Eye (tissue), 1 donor: ENCODE results near the gene JAKMIP1.
A peak's percentile ranks its signal among the peaks of the same experiment; 100 is the strongest.
"Not testable (repeated sequence)": the region's sequence is repeated elsewhere in the genome, so short reads cannot be mapped to it uniquely, and the experiment has no call there.

Experiments used
- DNase-seq: peaks from one replicate; pipeline ENCODE4 v3.0.0-alpha.2; 2015

Gene JAKMIP1

DNA sequence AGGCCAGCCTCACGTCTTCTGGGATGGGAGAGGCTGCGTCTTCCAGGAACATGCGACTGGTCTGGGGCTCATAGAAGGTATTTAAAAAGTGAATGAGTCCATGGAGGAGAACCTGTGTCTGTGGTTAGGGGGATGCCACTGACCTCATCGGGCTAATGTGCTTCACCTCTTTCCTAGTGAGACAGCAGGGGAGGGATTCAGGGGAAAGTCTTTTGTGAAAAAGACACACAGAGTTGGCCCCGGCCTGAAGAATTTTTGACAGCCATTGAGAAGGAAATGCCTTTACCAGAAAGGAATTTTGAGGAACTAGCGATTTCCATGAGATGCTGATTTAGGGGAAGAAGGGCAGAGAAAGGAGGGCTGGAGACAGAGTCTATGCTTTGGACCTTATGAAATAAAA is 171.1 kb downstream of the JAKMIP1 start:
- DNase-seq: no peak

DNA sequence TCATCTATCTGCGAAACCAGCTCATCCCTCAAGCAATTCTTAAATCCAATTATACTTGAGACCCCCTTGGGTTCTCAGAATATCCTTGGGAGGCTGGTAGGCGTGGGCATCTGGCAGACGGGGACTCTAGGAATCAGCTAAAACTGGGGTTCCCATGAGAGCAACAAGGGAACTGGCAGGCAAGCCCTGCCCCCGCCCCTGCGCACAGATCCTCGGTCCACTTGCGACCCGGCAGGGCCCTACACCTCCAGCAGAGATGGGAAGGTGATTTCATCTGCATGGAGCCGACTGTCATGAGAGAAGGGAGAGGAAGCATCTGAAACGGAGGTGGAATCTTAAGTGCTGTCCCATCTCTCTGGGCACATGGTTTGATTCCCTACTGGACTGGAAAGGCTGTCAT is 172.2 kb downstream of the JAKMIP1 start:
- DNase-seq: no peak

DNA sequence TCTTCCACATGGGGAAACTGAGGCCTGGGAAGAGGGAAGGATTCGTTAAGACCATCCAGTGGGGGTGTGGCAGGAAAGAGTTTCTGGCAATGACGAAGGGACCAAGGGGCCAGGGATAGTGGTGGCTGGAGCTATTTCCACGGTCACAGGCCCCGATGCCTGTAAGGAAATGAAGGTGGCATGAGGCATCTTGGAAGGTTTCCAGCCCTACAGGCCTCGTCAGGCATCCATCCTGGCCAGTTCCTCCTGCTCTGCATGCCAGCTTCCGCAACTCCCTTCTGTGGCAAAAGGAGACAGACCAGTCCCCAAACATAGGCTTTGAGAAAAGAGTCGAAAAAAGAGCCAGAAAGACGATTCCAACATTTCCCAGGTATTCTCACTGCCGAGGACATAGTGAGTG is 173.0 kb downstream of the JAKMIP1 start:
- DNase-seq: no peak

DNA sequence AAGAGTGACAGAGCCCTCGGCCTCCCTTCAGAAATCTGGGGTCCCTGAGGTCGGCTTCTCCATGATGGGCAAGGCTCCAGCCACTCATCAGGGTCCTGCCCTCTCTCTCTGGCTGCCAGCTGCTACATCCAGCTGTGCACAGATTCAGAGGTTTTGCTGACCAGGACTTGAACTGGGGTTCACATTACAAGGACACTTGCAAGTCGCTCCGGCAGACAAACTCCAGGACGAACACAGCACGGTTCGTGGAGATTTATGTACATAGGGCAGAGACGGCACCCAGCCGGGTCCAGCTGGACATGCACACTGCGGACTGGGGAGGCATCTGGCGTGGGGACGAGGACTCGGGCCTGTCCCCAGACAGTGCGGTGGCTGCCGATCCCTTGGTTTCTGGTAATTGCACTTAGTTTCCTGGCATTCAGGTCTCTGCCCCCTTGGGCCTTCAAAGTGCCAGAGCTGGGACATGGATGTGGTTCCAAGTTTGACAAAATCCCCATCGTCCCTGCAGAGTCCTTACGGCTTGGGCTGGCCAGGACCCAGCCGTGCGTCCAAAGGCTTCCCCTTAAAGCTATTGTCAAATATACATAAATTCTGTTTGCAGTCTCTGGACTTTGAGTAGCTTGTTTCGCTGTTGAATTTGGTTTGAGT is 175.9 kb downstream of the JAKMIP1 start:
- DNase-seq: no peak

DNA sequence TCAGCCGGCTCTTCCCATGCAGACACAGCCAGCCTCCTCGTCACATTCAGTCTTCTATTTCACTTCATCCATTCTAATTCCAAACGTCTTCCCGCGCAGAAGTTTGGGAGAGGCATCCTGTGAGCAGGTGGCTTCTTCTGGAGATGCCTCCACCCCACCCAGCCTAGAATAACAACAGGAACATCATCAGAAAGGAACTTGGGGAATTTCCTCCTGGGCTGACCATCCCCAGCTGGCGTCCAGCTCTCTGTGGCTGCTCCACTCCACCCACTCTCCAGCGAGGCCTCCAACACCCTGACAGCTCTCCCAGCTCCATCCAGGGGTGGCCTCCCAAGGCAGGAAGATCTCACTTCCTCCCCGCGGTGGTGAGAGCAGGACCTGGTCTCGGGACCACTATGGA is 176.6 kb downstream of the JAKMIP1 start:
- DNase-seq: no peak

DNA sequence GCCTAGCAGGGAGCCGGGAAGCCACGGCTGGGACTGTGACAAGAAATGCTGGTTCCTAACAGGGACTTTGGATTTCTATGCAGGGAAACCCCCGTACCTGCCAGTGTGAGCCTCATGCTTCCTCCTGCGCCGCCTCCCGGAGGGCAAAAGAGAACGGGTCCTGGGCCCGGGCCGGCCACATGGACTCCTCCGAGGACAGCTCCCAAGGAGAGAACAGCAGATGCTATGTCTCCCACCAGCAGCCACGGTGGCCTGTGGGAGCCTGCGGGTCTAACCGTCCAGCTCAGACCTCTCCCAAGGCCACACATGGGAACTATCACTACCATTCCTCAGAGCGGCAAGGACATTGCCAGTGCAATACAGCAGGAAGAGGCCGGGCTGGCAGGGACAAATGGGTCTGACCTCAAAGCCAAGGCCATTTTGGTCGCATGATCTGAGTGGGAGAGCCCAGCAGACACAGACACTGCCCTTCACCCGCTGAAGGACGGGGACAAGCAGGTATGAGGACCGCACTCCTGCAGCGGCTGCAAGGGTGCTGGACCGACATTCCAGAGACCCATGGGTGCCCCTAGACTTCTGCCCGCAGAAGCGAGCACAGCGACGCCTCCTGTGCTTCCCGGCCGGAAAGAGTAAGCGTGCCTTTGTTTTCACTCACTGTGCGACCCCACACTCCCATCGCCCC is 177.6 kb downstream of the JAKMIP1 start:
- DNase-seq: no peak

DNA sequence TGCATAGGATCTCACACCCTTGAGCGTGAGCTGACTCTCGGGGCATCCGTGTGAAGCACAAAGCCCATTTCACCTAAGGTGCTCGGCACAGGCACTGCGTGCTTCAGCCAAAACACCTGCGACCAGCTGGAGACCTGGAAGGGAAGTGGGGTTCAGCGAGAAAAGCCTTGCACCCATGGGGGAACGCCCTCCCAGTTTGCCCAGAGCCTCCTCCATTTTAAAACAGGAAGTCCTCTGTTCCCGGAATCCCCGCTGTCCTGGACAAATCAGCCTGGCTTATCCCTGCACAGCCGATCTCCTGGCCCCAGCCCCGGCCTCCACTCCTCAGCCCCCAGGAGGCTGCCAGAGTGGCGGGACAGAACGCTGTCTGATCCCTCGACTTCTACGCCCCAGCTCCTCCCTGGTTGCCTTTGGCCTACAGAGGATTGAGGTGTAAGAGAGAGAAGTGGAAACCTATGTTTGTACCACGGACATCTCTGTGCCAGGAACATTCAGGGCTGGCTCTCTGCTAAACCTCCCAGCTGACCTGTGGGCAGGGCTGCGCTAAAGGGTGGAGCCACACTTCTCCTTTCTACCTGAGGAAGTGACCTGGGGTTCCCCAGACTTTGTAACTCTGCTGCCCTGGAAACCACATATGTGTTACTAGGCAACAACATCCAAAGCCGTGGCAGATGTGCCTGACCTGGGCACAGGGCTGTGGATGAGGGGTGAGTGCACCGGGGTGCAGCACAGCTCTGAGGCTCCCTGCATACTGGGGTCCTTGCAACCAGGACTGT is 178.3 kb downstream of the JAKMIP1 start:
- no peak for DNase-seq

DNA sequence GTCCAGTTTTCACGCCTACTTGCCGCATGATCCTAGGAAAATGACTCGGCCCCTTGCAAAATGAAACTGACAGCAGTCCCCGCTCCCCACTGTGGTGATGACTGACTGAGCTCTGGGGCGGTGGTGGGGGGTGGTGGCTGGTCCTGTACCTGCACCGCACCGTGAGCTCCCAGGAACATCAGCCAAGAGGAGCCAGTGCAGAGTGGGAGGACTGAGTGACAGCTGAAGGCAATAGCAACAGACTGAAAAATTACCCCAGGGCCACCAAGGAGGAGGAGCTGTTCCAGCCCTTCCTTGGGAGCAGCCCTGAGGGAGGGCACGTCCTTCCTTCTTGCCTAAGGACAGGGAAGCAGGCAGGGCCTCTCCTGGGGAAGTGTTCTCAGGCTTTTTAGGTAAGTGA is 179.7 kb downstream of the JAKMIP1 start:
- DNase-seq: peak; percentile 69

DNA sequence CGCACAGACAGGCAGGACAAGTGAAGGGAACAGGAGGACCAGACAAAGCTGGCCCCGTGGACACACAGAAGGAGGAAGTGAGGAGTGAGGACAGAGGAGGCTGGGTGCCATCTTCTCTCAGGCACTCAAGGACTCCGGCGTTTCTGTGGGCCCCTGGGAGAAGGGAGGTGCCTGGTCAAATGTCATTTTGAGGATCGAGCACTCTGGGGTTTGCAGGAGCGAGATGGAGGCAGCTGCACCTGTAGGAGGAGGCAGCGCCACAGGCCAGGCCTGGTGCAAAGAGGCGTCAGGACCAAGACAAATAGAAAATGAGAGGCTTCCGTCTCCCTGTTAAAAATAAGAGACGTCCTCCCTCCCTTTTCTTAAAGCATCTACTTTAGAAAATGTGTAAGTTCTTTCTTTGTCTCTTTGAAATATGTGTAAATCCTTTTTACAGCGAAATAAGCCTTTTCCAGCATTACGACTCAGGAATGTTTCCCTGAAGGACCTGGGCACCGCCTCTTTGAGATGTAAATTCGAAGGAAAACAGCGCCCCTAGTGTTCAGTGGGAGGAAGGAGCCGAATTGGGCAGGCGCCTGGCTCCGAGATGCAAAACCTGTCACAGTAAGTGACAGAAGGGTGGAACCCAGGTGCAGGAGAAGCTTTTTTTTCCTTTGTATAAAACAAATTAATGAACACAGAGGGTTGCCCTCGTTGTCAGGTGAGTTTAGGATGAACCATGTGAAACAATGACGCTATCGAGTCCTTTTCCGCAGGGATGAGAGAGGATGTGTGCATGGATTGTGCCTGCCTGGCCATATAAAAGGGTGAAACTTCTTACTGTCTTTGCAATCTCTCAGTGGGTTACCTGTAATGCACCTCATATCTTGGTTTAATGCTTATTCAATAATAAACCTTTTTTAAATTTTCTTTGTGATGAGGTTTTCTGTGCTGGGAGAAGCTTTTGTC is 180.8 kb downstream of the JAKMIP1 start:
- DNase-seq: peak; percentile 90

DNA sequence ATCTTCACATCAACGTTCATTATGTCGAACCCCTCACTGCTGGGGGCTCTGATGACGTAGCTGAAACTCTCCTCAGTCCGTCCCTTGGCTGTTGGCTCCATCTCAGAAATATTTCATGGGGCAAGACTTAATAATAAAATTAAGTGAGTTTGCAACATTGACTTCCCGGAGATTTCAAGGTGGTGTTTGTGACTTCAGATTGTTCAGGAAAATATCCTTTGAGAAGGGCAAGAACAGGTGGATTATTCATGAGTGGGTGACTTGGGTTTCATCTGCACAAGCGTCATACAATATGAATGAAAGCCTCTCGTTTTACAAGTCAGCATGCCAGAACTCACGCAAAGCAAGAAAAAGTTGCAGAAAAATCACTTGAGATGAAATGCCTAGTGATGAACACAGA is 182.0 kb downstream of the JAKMIP1 start, which contains the start of gene C4orf50:
C4orf50 (minus strand) TSS at position 101 of the 400 bp plus-strand sequence.
- no peak for DNase-seq

DNA sequence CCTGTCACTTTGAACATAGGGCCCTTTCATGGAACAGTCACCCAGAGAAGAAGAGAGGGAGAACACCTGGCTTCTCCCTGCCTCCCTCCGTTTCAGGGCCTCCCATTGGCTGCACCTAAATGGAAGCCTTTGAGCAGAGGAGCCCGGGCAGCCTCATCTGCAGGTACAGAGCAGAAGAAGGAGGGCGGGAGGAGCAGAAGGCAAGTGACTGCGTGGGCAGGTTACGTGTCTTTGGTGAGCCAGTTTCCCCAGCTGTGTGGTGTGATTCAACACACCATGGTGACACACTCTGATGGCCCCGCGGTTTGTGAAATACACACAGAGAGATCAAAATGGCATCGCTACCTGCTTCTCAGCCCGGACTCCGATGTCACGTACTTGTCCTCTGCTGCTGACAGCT is 182.5 kb downstream of the JAKMIP1 start:
- DNase-seq: no peak

DNA sequence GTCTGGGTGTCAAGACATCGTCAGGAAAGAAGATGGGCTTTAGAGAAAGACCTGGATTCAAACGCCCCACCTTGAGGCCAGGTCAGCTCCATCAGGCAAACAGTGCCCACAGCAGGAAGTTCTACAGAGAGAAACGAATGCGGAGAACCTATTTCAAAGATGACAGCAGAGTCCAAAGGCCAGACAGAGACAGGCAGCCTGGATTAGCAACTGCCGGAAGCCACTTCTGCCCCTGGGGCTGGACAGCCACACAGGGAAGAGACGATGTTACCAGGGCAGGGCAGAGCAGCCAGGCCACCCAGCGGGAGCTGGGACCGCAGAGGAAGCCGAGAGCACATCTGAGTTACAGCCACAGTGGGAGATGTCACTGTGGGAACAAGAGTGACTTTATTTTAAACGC is 183.3 kb downstream of the JAKMIP1 start:
- no peak for DNase-seq

DNA sequence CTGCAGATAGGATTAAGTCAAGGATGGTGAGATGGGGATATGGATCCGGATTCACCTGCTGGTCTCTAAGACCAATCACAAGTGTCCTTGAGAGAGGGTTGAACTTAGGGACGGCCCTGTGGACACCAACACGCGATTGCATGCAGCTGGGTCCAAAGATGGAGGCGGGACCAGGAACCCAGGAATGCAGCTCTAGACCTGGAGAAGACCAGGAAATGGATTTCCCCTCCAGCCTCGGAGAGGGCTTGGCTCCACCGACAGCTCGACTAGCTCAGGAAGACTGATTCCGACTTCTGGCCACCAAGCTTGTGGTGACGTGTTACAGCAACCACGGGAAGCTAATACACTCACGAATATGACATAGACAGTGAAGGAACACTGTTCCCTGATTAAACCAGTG is 186.8 kb downstream of the JAKMIP1 start:
- no peak for DNase-seq

DNA sequence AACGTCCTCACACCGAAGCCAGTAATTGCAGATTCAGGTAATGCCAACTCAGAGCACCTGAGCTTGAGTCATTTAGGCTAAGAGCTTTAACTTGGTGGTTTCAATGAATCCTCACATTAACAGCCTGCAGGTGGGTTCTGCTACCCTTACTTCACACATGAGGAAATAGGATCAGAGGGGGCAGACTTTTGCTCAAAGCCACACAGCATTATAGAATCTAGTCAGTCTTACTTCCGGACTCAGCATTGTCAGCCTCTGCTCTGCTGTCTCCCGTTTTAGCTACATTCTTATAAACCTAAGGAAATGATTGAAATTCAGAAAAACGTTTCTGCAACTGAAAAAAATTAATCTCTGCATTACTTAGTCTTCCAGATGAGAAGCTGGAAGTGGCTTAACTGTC is 188.1 kb downstream of the JAKMIP1 start:
- no peak for DNase-seq

DNA sequence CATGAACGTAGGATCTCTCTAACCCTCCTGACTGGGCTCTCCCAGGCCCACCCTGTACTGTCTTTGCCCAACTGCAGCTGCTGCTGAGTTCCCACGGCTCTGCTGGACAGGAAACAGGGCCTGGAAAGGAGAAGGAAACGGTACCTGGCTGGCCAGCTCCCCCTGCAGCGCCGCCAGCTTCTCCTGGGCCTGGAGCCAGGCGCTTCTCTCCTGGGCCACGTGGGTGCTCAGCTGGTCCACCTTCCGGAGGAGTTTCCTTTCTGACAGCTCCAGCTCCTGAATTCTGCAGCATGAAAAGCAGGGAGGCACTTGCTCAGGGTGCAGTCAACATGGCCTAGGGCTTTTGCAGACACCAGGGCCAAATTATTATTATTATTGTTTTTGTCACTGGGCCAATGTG is 188.7 kb downstream of the JAKMIP1 start:
- DNase-seq: no peak

DNA sequence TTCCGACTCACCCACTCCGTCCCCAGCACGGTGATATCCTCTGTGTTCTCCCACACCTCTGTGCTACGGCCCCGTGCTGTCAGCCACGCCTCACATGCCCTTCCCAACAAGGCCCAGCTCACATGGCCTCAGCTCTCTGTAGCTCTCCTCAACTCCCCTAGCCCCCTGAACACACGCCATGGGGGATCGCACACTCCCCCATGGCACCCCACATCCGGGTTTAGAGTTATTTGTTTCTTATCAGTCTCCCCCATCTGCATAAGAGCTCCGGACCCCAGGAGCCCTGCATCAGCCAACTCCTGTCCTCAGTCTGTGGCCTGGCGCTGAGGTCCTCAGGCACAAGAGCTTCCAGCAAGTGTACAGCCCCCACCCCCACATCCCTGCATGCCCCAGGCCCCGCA is 189.1 kb downstream of the JAKMIP1 start:
- DNase-seq: no peak

DNA sequence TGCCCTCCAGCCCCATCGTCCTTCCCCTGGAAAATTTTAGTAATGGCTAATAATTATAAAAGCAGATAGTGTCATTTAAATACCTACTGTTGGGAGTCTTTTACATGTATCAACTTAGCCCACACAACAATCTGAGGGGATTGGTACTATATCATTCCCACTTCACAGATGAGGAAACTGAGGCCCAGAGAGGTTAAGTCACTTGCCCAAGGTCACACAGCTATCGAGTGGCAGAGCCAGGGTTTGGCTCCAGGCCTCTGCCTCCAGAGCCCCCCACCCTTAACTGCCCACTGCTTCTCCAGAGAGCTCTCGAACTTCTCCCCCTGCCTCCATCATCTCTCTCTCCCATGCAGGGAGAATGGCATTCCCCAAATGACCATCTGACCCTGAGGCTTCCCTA is 189.6 kb downstream of the JAKMIP1 start:
- DNase-seq: no peak

DNA sequence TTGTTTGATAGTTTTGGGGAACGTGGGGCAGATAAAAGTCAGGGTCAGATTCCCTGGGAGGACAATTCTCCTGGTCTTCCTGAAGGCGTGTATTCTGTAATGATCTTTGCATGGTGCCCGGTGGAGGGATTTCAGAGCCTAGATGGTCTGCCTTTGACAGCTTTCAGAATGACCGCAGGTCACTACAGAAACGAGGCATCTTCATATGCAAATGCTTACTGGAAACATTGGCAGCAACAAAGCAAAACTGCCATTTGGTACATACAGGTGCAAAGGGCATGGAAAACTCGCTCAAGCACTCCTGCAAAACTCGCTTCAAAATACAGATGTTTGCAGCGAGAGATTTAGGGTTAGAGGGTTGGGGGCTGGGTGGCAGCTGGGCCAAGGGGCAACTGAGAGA is 190.9 kb downstream of the JAKMIP1 start:
- DNase-seq: no peak

DNA sequence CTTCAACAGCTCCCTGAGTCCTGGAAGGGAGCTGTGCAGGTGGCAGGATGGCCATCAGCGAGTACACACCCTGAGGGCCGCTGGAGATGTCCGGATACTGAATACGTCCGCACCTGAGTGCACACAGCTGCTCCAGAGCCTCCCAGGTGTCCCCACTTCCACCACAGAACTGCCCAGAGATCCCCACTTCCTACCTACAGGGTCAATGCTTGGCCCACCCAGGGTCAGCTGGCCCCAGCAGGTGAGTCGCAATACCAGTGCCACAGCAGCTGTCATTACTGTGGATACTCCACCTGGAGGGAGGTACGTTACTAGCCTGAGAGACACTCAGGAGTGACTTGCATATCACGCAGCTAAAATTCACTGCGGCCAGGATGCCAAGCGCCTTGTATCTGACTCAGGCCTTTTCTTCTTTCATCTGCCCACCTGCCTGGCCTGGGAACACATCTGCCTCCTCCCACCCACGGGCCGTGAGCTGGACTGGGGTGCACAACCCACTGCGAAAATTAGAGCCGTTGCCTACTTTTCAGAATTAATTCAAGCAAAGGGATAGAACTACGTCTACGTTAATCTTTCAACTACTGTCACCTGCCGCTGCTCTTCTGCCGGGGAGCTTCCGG is 191.5 kb downstream of the JAKMIP1 start:
- no peak for DNase-seq

DNA sequence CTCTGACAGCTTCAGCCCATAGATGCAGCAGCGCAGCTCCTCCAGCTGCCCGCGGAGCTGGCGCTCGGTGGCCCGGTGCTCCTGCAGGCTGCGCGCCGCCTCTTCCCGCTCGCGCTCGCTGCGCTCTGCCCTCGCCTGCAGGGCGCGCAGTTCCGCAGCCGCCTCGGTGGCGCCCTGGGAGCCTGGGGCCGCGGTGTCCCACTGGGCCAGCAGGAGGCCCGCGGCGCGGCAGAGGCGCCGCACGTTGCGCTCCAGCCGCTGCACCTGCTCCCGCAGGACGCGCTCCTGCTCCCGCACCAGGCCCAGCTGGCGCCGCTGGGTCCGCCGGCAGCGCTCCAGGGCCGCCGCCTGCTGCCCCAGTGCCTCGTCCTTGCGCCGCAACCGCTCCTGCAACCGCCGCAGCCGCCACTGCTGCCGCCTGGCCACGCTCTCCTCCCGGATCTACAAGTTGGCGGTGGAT is 192.2 kb downstream of the JAKMIP1 start:
- no peak for DNase-seq

DNA sequence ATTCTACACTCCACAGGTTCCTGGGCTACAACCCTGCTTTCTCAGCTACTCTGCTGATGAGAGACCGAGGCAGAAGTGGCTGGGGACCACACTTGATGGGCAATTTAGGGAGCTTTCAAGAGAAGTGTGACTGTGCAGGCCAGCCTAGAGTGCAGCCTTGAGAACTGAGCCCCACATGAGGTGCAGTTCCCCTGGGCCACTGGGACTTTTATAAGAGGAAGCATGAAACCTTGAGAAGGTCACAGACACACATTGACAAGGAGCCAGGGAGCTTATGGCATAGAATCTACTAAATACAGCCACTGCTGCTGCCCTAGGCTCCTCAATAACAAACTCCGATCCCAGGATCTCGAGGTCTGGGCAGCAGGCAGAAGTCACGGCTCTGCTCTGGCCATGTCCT is 195.2 kb downstream of the JAKMIP1 start:
- DNase-seq: no peak

DNA sequence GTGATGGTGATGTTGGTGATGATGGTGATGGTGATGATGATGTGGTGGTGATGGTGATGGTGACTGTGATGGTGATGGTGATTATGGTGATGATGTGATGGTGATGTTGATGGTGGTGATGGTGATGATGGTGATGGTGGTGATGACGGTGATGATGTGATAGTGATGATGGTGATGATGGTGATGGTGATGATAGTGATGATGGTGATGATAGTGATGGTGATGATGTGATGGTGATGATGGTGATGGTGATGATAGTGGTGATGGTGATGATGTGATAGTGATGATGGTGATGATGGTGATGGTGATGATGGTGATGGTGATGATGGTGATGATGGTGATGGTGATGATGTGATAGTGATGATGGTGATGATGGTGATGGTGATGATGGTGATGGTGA is 196.9 kb downstream of the JAKMIP1 start:
- DNase-seq: not testable (repeated sequence)
